Osteoblast (primary cell): ENCODE data around the gene LPAR3. TPM values are rescaled to one million over a fixed set of nuclear protein-coding genes. Genes with fewer than 3 reads are reported as not detected.

Experiments
- DNase-seq: peaks from one replicate; pipeline ENCODE4 v3.0.0; 2011; ENCODE audit warnings: low spot score, mixed read lengths; ENCODE audit not compliant: insufficient read length; ENCODE audit errors: missing footprints
- H2AFZ ChIP-seq: 2 replicates; pipeline ENCODE4 v1.6.0; 2011; ENCODE audit warnings: mild to moderate bottlenecking, low read length
- H3K27ac ChIP-seq: 2 replicates; pipeline ENCODE4 v1.5.1; 2011; ENCODE audit warnings: mild to moderate bottlenecking, low read depth, low read length, moderate library complexity
- H3K27me3 ChIP-seq: 2 replicates; pipeline ENCODE4 v1.6.0; 2012; ENCODE audit warnings: mild to moderate bottlenecking, control low read depth, inconsistent platforms, low read length, moderate library complexity; ENCODE audit not compliant: insufficient read depth
- H3K36me3 ChIP-seq: 2 replicates; pipeline ENCODE4 v1.5.1; 2011; ENCODE audit warnings: mild to moderate bottlenecking, low read length, control low read depth, moderate library complexity; ENCODE audit not compliant: insufficient read depth
- H3K4me1 ChIP-seq: 2 replicates; pipeline ENCODE4 v1.5.1; 2011; ENCODE audit warnings: mild to moderate bottlenecking, low read length, control low read depth, moderate library complexity; ENCODE audit not compliant: insufficient read depth
- H3K4me2 ChIP-seq: 2 replicates; pipeline ENCODE4 v1.6.0; 2011; ENCODE audit warnings: mild to moderate bottlenecking, low read length; ENCODE audit not compliant: insufficient read depth
- H3K4me3 ChIP-seq: fragments of 200-600 bp; sonication (generic); 3 replicates; pipeline ENCODE4 v1.5.1; 2012; ENCODE audit warnings: mild to moderate bottlenecking, low read length, inconsistent platforms; ENCODE audit not compliant: insufficient read depth
- H3K79me2 ChIP-seq: 2 replicates; pipeline ENCODE4 v1.6.0; 2012; ENCODE audit warnings: mild to moderate bottlenecking, low read length, control low read depth, inconsistent platforms; ENCODE audit not compliant: insufficient read depth
- H3K9me3 ChIP-seq: 2 replicates; pipeline ENCODE4 v1.5.1; 2011; ENCODE audit warnings: low read depth, low read length, control low read depth
- H4K20me1 ChIP-seq: 2 replicates; pipeline ENCODE4 v1.6.0; 2012; ENCODE audit warnings: mild to moderate bottlenecking, low read length, control low read depth; ENCODE audit not compliant: insufficient read depth
- total RNA-seq: library from RNA; depleted of rRNA; stranded (reverse); fragments of >200 nt; gene quantifications from 2 replicates; pipeline ENCODE4 v1.2.3, GENCODE V29; 2012
- TF ChIP-seq, protein P1 (sequence below): IDR thresholded peaks from 2 replicates; pipeline ENCODE4 v1.5.1; 2011; ENCODE audit warnings: mild to moderate bottlenecking, low read depth, low read length, moderate library complexity; ENCODE audit errors: extremely low read depth

Gene LPAR3
- total RNA-seq, 1 donor = not detected

GRCh38 chr1:84876353-84876752, 16.7 kb downstream of the LPAR3 start:
- H3K4me2 ChIP-seq = no peak overlapping the region
- no peaks in the 10 kb centered on the region for H4K20me1 ChIP-seq
- no peaks in the 10 kb centered on the region for H3K4me1 ChIP-seq
- H3K27ac ChIP-seq = no peak overlapping the region
- H3K36me3 ChIP-seq = no peaks in the 10 kb centered on the region
- H3K4me3 ChIP-seq = no peak overlapping the region
- TF ChIP-seq, protein P1, sequence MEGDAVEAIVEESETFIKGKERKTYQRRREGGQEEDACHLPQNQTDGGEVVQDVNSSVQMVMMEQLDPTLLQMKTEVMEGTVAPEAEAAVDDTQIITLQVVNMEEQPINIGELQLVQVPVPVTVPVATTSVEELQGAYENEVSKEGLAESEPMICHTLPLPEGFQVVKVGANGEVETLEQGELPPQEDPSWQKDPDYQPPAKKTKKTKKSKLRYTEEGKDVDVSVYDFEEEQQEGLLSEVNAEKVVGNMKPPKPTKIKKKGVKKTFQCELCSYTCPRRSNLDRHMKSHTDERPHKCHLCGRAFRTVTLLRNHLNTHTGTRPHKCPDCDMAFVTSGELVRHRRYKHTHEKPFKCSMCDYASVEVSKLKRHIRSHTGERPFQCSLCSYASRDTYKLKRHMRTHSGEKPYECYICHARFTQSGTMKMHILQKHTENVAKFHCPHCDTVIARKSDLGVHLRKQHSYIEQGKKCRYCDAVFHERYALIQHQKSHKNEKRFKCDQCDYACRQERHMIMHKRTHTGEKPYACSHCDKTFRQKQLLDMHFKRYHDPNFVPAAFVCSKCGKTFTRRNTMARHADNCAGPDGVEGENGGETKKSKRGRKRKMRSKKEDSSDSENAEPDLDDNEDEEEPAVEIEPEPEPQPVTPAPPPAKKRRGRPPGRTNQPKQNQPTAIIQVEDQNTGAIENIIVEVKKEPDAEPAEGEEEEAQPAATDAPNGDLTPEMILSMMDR = no peak
- no peak for DNase-seq
- no peaks in the 10 kb centered on the region for H3K9me3 ChIP-seq
- no peaks in the 10 kb centered on the region for H3K79me2 ChIP-seq
- no peak overlapping the region for H2AFZ ChIP-seq
- H3K27me3 ChIP-seq = peaks cover 36% of the 10 kb centered on the region

- no peaks in the 10 kb centered on the region for H3K9me3 ChIP-seq
- peaks cover 36% of the 10 kb centered on the region for H3K27me3 ChIP-seq
- DNase-seq = no peak
- no peaks in the 10 kb centered on the region for H3K4me1 ChIP-seq
- H3K36me3 ChIP-seq = no peaks in the 10 kb centered on the region
- no peak overlapping the region for H3K4me2 ChIP-seq
- no peaks in the 10 kb centered on the region for H3K79me2 ChIP-seq
- no peak overlapping the region for H3K27ac ChIP-seq
- H3K4me3 ChIP-seq = no peak overlapping the region
- no peaks in the 10 kb centered on the region for H4K20me1 ChIP-seq
- TF ChIP-seq, protein P1 = no peak
- no peak overlapping the region for H2AFZ ChIP-seq
These were observed 19.6 kb downstream of the LPAR3 start for GRCh38 chr1:84873366-84873765.

GRCh38 chr1:84872696-84873355, 20.2 kb downstream of the LPAR3 start:
- no peaks in the 10 kb centered on the region for H3K9me3 ChIP-seq
- no peak overlapping the region for H3K4me2 ChIP-seq
- H3K27ac ChIP-seq = no peak overlapping the region
- H4K20me1 ChIP-seq = no peaks in the 10 kb centered on the region
- no peaks in the 10 kb centered on the region for H3K79me2 ChIP-seq
- H2AFZ ChIP-seq = no peak overlapping the region
- peaks cover 36% of the 10 kb centered on the region for H3K27me3 ChIP-seq
- TF ChIP-seq, protein P1 = no peak
- H3K4me1 ChIP-seq = no peaks in the 10 kb centered on the region
- no peak overlapping the region for H3K4me3 ChIP-seq
- DNase-seq = no peak
- H3K36me3 ChIP-seq = no peaks in the 10 kb centered on the region

- no peaks in the 10 kb centered on the region for H3K9me3 ChIP-seq
- no peak for DNase-seq
- no peak overlapping the region for H2AFZ ChIP-seq
- no peaks in the 10 kb centered on the region for H4K20me1 ChIP-seq
- no peaks in the 10 kb centered on the region for H3K4me1 ChIP-seq
- peaks cover 24% of the 10 kb centered on the region for H3K27me3 ChIP-seq
- no peak overlapping the region for H3K27ac ChIP-seq
- no peaks in the 10 kb centered on the region for H3K79me2 ChIP-seq
- no peak overlapping the region for H3K4me3 ChIP-seq
- no peak overlapping the region for H3K4me2 ChIP-seq
- TF ChIP-seq, protein P1 = no peak
- no peaks in the 10 kb centered on the region for H3K36me3 ChIP-seq
These were observed 21.8 kb downstream of the LPAR3 start for GRCh38 chr1:84871181-84871580.
